ENCODE results near the gene GLG1.
A peak's percentile ranks its signal among the peaks of the same experiment; 100 is the strongest.
"Not testable (repeated sequence)": the region's sequence is repeated elsewhere in the genome, so short reads cannot be mapped to it uniquely, and the experiment has no call there.

GLG1 gene

DNA sequence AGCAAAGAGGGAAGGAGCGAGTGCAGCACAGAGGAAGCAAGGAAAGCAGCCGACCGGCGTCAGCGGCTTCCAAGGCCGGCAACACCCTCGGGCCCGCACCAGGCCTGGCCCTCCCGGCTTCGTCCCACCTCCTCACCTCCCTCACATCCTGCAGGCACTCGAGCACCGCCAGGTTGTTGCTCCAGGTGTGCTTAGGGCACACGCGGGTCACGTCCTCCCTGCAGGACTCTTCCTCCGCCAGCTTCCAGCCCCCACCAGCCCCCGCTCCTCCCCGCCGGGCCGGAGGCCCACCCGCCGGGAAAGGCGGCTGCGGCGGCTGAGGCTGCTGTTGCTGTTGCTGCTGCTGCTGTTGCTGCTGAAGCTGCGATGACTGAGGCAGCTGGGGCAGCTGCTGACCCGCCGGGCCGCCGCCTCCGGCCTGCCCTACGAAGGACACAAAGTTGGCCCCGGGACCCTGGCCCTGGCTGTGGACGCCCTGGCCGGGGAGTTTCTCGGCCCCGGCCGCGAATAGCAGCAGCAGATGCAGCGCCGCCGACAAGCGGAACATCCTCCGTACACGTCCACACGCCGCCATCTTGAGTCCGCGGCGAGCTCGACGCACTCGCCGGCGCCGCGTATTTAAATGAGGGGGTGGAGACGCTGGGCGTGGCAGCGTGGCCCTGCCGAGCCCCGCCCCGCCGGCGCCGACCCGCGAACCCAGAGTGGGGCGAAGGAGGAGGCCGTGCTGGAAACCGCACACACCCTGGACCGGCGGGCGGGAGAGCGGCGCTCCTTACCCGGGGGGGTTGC is at the start of gene GLG1:
TSS of gene GLG1 (minus strand) at position 594 of the 789 bp plus-strand sequence. CDS start at position 574, 20 bp downstream.
- DNase-seq: peak; percentile 83

DNA sequence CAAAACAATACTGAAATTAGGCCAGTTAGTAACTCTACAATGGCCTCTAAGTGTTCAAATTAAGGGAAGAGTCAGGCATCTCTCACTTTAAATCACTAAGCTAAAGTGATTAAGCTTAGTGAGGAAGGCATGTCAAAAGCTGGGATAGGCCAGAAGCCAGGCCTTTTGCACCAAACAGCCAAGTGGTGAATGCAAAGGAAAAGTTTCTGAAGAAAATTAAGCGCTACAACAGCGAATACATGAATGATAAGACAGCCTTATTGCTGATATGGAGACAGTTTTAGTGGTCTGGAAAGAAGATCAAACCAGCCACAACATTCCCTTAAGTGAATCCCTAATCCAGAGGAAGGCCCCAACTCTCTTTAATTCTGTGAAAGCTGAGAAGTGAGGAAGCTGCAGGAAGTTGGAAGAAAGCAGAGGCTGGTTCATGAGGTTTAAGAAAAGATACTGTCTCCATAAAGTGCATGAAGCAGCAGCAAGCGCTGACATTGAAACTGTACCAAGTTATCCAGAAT is 47.7 kb upstream of the GLG1 start:
- no peak for DNase-seq

DNA sequence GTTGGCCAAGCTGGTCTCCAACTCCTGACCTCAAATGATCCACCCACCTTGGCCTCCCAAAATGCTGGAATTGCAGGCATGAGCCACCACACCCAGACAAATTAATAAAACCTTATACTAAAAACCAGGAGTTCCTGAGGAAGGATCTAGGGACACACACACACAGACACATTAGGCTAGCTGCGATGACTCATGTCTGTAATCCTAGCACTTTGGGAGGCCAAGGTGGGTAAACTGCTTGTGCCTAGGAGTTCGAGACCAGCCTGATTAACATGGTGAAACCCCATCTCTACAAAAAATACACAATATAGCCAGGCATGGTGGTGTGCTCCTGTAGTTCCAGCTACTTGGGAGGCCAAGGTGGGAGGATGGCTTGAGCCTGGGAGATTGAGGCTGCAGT is 46.0 kb upstream of the GLG1 start:
- not testable (repeated sequence) for DNase-seq

DNA sequence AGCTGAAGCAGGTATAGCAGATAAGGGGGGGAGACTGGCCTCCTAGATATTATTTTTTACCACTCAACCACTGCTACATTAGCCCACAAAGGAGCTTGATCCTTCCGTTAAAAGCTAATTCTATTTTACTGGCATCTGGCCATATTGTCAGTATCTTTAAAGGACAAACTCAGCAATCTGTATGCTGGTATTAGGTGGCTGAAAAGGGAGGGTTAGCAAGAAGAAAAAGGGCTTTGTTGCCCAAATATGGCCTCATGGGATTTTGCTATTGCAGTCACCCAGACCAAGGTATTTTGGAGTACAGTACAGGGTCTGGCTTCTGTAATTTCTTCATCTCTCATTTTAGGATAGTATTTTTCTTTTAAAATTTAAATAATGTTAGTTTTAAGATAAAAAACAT is 45.3 kb upstream of the GLG1 start:
- no peak for DNase-seq

DNA sequence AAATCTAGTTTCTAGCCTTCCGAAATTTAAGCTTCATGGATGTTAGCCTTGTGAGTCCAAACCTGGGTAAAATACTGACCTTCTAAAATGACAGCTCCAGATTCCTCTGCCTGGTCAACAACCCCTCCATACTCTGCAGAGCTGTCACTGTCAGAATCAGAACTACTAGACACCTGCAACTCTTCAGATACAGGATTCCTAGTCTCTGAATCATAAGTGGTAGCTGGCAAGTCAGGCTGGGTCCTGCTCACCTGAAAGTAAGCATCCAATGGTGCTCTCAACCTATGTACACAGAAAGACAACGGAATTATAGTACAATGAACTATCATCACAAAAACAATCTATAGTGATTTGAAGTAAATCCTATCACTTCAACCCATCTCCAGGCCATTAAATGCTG is 44.9 kb upstream of the GLG1 start:
- no peak for DNase-seq

DNA sequence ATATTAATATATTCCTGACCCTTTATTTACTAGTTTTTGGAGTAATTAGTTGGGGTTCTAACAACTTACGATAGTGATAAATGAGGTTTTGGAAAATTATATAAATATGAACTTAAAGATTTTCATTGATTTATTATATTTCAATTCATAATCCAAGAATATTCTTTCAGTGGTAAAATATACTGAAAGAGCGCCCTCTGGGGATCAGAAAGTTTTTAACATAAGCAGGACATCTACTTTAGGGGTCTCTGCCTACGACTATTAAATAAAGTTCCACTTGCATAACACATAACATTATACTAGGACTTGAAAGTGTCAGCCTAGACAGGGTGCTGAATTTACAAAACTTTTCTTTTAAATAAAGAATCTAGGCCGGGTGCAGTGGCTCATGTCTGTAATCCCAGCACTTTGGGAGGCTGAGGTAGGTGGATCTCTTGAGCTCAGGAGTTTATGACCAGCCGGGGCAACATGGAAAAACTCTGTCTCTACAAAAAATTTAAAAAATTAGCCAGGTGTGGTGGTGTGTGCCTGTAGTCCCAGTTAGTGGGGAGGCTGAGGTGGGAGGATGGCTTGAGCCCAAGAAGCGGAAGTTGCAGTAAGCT is 44.2 kb upstream of the GLG1 start:
- no peak for DNase-seq

DNA sequence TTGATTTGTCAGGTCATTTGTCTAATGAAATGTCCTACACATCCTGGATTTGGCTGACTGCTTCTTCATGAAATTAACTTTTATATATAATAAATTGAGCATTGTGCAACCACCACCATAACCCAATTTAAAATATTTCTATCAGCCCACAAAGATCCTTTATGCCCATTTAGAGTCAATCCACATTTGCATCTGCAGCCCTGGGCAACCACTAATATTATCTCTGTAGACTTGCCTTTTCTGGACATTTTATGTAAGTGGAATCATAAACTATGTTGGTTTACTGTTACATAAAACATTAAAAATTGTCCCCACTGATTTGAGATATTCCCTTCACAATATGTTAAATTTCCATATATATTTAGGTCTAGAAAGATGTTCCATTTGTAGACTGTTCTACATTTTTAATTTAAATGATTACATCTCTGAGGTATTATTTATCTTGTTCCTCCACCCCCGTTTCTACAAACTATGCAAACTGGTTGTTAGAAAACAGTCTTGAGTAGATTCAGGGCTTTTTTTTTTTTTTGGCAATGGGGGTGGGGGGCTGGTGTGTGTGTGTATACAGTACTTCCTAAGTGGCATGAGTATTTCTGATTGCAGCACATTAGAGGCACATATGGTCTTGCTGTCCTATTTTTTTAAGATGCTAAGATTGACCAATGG is 43.1 kb upstream of the GLG1 start:
- DNase-seq: no peak

DNA sequence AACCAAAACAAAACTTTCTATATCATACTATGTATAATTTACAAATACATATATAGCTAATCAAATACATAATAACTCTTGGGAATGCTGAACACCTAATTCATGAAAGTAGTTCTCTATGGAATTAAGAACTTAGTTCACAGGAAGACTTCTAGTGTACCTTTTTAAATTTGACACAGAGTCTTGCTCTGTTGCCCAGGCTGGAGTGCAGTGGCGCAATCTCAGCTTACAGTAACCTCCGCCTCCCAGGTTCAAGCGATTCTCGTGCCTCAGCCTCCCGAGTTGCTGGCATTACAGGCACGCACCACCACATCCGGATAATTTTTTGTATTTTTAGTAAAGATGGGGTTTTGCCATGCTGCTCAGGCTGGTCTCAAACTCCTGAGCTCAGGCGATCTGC is 35.1 kb upstream of the GLG1 start:
- DNase-seq: no peak

DNA sequence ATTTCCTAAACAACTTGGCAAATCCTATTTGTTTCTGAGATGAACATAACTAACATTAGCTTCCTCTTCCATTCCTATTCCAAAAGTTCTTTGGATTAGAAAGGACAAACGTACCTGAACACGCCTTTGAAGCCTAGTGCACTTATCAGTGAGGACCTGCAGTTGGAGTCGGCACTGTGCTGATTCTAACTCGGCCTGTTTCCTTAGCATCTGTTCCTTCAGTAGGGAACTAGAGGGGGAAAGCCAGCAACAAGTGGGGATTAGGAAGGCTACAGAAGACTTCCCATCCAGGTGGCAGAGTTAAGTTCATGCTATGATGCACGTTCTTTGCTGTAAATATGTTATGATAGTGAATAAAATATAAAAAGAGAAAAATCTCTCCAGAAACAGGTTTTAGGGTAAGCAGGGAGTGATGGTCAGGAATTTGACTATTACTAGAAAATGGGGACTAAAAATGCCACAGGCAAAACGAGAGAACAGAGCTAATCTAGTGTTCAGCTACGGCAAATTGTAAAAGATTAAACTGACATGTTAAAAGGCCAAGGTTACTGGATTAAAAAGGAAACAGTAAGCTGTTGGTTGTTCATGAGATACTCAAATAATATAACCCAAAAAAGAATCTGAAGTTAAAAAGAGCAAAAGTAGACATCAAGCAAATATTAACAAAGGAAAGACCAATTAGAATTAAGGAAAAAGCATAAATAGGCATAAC is 31.0 kb upstream of the GLG1 start:
- DNase-seq: no peak

DNA sequence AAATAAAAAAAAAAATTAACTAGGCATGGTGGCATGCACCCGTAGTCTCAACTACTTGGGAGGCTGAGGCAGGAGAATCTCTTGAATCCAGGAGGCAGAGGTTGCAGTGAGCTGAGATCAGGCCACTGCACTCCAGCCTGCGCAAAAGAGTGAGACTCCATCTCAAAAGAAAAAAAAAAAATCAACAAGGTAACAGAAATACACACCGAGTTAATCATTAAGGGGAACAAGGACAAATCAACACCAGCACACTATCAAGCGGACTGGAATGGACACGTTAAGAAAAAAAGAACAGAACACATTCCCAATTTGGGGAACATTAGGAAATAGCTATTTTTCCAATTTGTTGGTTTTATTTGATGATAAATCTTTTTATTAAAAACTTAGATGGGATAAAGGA is 28.4 kb upstream of the GLG1 start:
- no peak for DNase-seq

DNA sequence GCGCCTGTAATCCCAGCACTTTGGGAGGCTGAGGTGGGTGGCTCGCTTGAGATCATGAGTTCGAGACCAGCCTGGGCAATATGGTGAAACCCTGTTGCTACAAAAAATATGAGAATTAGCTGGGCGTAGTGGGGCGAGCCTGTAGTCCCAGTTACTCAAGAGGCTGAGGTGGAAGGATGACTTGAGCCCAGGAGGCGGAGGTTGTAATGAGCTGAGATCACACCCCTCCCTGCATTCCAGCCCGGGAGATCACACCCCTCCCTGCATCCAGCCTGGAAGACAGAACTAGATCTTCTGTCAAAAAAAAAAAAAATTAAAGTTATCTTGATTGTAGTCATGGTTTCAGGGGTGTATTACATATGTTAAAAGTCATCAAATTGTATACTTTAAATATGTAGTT is 26.8 kb upstream of the GLG1 start:
- DNase-seq: no peak

DNA sequence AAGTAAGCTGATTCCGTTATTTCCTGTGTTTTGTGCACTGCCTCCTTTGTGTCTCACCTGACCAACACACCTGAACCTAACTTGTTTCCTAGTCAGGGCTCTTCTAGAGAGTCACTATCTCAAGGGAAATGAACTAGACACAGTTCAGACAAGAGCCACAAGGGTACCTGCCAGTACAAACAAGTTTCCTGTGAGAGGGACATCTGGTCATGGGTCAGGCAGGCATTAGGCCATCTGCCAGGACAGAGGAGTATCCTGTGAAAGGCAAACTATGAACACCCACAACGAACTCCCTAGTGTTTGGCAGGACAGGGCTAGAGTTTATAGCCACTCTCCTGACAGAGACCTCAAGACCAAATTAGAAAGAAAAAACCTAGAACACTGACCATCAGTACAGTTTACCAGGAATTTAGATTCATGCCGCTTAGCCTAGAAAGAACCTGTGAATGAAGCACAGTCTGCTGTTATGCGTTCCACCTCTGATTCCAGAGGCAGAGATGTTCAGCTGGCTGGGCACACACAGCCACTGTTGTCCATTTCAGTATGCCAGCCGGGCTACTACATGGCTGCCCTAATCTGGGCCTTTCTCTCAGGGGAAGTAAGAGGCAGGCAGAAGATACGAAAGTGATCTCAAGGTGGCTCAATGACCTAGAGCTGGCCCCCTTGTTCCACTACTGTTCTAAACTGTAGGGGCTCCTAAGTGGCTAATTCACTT is 20.7 kb upstream of the GLG1 start:
- DNase-seq: no peak

DNA sequence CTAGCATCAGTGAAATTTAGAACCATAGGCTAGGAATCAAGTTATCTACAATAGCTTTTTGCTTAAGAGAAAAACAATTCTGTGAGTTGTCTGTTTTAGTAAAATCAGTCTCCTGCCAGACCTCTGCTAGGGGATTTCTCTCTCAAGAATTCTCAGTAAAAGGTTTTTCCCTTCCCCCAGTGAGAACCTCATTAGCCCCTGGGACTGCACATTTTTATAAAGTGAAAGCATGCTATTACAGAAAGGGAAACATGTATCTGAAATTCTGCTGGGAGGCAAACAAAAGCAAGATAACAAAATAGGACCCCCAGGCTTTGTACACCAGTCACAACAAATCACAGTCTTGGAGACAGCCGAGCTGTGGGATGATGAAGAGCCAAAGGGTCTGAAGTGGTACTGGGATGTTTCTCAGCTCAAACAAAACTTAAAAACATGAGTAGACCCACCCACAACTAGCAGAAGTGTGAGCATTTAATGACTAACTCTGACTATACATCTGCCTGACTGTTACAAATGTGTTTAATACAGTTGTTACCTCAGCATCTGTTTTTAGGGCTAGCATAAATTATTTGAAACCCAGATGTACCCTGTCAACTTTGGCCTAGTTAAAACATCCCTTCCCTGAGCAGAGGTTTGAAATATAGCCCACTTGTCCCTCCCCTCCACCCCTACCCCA is 20.0 kb upstream of the GLG1 start:
- DNase-seq: no peak

DNA sequence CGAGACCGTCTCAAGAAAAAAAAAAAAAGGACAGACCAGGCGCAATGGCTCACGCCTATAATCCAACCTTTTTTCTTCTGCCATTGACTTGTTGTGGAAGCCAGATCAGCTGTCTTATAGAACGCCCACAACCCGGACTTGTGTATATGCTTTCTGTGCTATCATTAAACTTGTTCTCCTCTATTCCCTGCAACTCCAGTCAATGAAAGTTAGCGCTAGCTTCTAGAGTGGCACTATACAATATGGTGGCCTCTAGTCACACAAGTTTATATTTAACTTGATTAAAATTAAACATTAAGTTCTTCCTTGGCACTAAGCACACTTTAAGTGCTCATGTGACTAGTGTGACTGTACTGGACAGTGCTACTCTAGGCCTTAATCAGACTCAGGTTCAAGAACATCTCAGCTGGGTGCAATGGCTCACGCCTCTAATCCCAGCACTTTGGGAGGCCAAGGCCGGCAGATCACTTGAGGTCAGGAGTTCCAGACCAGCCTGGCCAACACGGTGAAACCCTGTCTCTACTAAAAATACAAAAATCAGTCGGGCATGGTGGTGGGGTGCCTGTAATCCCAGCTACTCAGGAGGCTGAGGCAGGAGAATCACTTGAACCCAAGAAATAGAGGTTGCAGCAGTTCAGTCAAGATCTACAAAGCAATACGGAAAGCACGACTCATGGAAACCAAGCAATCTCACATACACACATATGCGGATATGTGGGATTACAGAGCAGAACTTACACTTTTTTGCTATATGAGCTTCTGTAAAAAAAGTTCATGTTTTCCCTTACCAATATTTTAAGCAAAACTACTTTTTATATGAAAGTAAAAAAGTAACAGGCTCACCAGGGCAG is 18.8 kb upstream of the GLG1 start:
- DNase-seq: no peak

DNA sequence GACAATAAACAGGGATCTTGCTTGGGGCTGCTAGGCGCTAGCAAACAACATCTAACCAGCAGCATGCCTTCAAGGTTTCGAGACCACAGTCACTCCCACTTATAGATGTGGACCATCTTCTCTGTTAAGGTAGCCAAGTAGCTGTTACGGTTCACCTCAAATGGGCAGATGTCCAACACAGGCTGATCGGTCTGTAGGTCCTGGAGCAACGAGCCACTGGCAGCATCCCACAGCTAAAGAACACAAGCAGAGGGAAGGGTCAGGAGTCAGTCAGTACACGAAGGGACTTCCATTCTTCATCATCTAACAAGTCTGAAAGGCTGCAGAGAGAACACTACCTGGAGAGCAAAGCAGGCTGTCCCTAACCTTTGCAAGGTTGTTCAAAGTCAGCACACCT is 16.9 kb upstream of the GLG1 start:
- DNase-seq: no peak

DNA sequence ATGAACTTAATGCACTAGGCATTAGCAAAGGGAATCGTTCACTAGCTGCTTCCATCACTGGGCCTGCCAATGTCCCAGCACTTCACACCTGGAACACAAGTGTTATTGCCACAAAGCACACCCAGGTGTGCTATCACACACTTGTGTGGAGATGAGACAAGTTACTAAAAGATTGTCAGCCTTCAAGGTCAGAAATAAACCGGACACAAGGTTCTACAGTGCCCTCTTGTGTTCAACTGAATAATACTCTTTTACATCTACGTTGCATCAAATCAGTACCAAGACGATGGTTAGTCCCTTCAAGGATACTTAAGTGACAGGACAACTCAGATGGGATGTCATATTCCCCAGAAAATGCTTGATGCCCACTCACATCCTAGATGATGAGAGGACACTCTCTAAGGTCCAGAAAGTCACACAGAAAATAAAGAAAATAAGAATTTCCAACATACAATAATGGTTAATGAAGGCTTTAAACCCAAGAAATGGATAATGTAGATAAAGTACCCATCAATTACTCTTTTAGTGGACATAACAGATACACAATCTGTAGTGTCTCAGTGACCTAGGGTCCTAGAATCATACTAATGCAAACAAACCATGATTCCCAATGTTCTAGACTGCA is 16.4 kb upstream of the GLG1 start:
- DNase-seq: peak; percentile 47

DNA sequence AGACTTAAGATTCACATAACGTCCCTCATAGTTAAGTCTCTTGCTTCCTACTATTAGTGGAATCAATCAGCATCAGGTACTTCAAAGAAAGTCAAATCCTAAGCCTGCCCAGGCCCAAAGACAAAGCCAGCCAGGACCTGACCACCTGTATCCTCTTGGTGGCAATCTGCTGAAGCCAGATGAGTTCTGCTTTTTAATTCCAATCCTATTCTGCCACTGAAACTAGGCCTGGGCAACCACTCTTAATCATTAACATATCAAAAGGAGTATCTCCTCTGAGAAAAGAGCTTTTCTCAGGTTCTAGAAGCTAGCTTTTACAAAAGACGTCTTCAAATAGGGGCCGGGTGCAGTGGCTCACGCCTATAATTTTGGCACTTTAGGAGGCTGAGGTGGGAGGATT is 15.1 kb upstream of the GLG1 start:
- no peak for DNase-seq

DNA sequence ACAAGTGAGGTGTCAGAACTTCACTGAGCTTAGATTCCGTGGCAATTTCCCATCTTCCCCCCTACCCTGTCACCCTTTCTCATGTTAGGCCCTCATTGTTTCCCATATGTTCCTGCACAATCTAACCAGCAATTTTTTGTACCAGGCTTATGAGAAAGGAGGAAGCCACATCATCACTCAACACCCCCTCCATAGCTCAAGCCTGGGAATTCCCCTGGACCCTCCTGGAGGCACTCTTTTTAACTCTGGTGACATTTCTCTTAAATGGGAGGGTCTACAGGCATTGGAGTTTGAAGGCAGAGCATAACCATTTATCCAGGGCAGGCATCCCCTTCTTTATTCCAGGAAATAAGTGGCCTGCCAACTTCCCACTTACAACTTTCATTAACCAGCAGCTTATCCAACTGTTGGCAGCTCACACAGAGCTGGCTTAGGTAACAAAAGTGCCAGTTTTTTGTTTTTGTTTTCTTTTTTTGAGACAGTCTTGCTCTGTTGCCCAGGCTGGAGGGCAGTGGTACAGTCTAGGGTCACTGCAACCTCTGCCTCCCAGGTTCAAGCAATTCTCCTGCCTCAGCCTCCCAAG is 10.4 kb upstream of the GLG1 start:
- no peak for DNase-seq

DNA sequence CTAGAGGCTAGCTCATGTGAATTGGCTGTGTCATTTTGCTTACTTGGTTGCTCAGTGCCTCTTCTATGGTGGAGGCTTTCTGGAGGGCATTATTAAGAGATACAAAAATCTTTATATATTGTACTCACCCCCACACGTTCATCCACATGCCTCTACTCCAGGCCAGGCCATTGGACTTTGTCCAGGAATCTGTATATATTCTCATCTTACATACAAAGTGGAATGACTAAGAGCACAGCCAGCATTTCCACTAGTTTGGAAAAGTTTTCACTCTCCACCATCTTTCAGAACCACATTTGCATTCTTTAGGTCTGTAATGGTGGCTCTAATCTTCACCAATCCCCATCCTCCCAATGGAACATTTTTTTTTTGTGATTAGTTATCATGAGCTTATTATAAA is 4.8 kb upstream of the GLG1 start:
- no peak for DNase-seq

DNA sequence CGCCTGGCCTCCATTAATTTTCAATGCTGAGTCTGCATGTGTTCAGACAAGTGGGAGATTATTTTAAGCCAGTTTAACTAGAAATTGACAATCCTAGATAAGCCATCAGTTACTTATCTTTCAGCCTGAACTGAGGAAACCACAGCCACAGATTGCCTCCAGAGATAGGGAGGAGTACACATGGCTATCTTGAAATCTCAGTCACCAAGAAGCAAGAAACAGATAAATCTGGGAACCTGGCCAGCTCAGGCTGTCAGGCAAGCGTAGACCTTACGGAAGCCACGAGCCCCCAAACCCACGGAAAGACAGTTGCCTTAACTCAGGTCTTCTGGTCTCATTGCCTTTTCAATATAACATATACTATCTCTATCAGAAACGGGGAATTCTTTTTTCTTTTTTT is 2.0 kb upstream of the GLG1 start:
- DNase-seq: no peak
